NCI-H2227 (cell line): ENCODE results near the gene ANKDD1A.

Experiments
- DNase-seq: peaks from one replicate; lab custom pipeline; 2025; ENCODE audit not compliant: unreplicated experiment; lab: John Stamatoyannopoulos, UW

The ANKDD1A gene

DNA sequence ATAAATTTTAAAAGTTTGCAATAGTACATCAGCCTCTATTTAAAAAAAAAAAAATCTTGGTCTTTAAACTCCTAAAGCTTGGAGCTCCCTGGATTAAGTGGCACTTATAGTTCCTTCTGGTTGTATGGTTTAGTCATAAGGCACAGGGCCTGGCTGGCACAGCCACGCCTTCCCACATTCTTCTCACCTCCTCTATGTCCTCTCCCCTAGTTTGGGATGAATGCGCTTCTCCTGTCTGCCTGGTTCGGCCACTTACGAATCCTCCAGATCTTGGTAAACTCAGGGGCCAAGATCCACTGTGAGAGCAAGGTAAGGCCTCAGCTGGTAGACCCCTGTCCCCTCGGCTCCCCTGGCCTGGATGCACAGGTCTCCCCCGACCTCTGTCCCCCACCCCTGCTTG lies 10.0 kb downstream of the ANKDD1A start:
- no peak for DNase-seq

DNA sequence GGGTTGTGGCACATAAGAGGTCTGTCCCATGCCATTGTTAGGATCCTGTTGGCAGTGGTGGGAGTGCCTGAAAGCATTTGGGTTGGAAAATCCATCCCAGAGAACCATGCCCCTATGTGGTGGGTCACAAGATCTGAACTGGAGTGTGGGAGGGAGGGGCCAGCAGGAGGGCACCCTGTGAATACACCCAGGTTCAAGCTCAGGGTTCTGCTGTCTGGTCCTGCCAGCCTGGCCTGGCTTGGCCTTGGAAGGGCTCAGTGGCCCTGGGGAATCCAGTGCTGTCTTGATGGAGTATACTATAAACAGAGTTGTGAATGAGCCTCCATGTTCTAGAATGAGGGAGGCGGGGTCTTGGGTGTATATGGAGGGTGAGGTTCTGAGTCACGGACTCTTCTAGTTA lies 11.8 kb downstream of the ANKDD1A start:
- no peak for DNase-seq

DNA sequence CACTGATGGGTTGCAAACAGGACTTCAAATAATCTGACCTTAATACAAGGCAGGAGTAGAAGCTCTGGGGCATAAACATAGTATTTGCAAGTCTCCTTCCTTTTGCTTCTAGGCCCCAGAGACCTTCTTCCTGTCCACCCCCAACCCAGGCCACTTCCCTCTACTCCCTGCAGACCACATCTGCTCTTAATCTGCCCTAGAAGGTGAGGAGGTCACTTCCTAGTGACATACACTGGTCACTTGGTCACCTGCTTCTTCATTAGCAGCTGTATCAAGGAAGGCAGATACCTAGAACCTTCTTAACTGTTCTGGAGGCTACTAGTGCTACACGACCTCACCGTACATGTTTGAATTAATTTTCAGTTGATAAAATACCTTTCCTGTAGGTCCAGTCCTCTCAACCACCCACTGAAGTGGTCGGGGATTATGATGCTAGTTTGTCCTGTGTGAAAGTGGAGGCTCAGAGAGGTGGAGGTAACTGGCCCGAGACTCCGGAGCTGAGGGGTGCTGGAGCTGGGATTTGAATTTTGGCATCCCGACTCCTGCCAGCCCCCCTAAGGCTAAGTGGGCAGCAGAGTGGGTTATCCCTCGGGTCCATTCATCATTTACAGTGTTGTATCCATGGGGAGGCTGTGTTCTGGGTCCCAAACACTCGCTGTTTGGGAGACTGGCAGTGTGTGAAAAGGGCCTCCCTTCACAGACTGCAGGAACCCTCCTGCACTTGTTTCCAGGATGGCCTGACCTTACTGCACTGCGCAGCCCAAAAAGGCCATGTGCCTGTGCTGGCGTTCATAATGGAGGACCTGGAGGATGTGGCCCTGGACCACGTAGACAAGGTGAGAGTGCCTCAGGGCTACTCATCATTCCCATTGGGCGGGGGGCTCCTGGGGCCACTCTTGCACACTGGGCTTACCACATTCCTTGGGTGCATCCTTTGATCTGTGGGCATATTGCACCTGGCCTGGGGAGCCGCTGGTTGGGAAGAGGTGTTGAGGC lies 13.9 kb downstream of the ANKDD1A start:
- no peak for DNase-seq

DNA sequence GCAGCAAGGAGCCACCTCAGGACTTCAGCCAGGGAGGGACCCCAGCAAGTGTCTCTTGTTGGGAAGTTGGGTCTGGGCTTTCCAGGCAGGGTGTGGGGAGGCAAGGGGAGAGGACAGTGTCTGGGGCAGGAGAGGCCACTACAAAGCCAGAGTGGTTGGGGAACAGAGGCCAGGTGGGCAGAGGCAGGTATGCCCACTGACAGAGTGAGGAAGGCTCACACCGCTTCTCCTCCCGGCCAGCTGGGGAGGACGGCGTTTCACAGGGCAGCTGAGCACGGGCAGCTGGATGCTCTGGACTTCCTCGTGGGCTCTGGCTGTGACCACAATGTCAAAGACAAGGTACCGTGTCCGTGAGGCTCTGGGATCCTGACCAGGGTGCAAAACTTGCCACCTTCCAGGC lies 15.0 kb downstream of the ANKDD1A start:
- no peak for DNase-seq

DNA sequence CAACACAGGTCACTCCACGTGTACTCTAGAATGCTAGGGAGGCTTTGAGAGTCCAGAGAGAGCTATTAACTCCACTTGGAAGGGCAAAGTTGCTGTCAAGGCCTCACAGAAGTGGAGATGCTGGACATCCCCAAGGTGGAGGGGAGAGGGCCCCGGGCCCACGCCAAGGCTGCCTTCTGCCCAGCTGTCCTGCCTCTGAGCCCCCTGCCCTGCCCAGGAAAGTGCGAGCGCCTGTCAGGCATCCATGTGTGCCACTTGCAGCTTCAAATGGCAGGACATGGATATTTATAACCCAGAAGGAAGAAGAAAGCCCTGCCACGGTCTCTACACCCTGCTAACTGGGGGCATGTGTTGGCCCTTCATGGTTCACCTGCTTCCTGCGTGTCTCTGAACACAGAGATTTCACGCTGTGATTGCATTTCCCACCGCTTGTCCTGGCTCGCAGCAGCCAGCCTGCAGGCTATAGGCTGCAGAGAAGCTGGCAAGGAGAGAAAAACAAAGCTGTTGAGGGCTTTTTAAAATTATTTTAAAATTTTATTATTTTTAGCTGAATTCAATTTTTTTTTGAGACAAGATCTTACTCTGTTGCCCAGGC lies 17.0 kb downstream of the ANKDD1A start:
- no peak for DNase-seq

DNA sequence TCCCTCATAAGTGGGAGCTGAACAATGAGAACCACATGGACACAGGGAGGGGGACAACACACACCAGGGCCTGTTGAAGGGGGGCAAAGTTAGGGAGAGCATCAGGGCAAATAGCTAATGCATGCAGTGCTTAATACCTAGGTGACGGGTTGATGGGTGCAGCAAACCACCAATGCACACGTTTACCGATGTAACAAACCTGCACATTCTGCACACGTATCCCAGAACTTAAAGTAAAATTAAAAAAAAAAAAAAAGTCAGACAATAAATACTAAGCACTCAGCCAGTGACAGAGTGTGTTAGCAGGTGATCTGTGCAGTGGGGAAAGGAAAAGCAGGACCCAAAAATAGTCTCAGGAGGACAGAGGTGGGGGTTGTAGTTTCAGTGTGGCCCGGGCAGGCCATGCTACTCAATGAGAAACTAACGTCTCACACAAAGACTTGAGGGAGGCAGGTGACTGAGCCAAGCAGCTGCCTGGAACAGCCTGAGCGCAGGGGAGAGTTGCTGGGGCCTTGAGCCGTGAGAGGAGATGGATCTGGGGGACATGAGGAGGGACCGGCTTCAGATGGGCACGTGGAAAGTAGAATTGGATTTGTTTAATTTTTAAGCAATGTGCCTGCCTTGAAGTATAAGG lies 18.4 kb downstream of the ANKDD1A start:
- no peak for DNase-seq

DNA sequence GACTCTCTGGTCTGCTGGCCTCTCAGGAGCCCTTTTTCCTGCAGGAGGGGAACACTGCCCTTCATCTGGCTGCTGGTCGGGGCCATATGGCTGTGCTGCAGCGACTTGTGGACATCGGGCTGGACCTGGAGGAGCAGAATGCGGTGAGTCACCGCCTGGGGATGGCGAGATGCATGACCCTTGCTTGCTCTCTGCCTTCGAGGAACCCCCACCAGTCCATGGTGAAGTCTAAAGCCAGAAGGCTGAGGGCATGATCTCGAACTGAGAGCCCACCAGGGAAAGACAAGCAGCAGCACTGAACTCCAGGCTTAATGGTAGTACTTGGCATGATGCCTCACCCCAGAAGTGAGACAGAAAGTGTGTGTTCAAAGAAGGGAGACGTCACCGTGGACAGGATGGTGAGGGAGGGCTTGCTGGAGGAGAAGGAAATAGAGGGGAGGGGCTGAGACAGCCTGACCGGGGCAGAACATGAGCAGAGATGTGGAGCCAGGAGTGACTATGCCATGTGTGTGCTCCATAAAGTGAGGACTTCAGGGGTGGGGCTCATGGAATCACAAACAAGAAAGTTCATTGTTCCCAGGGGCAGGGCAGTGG lies 19.2 kb downstream of the ANKDD1A start:
- no peak for DNase-seq

DNA sequence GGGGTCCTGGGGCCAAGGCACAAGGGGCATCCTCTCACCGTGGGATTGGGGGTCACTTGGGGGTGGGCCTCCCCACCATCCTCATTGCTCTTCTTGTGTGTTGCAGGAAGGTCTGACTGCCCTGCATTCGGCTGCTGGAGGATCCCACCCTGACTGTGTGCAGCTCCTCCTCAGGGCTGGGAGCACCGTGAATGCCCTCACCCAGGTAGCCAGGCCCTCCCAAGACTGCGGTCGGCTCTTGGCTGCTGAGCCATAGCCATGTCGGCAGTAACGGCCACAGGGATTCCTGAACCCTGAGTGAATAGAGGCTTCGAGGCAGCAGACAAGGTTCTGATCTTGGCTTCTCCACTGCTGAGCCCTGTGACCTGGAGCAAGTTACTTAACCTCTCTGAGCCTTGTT lies 19.7 kb downstream of the ANKDD1A start:
- DNase-seq, result no peak

DNA sequence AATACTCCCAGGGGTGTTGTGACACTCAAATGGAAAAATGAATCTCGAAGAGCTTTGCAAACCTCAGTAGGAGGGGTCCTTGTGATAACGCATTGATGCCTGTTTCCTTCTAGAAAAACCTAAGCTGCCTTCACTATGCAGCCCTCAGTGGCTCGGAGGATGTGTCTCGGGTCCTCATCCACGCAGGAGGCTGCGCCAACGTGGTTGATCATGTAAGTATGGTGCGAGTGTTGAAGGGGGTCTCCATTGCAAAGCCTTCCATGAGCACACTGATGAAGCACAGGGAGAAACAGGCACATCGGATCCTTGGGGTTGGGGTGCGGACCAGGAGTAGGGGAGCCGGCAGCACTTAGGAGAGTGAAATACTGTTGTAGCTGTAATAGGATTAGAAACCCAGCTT lies 22.3 kb downstream of the ANKDD1A start:
- DNase-seq, result no peak

DNA sequence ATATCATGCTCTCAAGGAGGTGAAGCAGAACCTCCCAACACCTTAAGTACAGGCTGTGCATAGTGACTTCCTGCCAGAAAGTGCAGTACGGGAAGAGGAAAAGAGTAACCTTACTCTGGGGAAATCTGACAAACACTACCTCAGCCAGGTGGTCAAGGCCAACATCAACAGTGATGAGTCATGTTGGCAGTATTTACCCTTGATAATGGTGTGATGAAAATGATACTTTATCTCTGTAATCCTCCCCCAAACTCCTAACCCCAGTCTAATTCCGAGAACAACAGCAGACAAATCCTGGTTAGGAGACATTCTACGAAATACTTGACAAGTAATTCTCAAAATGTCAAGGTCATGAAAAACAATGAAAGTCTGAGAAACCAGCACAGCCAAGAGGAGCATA lies 26.5 kb downstream of the ANKDD1A start:
- DNase-seq, result no peak

DNA sequence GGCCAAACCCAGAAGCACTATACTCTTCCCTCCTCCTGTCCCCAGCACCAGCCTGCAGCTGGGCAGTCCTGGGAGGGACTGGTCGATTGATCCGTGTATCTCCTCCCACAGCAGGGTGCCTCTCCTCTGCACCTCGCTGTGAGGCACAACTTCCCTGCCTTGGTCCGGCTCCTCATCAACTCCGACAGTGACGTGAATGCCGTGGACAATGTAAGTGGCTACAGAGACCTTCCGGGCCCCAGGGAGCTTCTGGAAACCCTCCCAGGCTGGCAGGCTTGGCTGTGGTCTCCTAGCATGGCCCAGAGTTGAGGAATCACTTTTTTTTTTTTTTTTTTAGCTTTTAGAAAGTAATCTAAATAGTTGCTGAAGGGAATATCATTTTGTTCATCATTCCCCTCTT lies 30.7 kb downstream of the ANKDD1A start:
- DNase-seq, result no peak

DNA sequence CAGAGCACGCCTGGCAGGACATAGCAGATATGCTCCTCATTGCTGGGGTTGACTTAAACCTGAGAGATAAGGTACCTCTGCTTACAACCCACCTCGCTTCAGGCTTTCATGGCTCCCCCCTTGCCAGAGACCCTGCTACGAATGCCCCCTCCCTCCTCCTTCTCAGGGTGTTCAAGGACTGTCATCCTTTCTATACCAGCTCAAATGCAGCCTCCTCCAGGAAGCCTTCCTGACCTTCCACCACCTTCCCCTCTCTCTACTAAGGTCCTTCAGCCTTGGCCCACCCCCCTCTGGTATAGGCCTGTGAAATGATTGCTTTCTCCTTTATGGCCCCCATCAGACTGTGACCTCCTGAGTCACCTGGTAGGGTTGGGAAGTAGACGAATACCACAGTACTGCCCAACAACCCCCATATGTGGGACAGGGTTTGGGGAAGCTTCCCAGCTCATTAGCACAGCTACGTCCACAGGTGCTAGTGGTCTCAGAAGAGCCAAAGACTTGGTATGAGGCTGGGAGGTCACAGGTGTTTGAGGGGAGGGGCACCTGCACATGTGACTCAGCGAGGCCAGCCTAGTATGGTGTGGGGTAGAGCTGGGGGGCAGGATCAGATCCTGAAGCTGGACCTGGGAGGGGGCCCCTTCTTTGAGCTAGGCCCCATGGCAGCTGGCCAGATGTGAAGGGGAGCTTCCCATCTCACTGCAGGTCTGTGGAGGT lies 32.0 kb downstream of the ANKDD1A start:
- DNase-seq, result no peak

DNA sequence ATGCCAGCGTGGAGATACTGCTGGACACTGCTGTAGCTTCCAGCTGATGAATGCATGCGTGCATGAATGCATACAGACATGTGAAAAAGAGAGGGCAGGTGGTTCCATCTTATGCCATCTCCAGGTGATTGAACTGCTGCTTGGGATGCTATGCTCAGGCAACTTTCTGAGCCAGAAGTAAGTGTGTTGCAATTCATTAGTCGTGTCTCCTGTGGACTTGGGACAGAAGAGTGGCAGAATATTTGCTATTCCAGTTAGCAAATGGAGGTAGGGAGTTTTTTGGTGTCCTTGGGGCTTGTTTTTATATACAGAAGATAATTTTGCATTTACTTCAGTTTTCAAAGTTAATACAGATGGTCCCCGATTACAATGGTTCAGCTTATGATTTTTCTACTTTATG lies 33.3 kb downstream of the ANKDD1A start:
- no peak for DNase-seq

DNA sequence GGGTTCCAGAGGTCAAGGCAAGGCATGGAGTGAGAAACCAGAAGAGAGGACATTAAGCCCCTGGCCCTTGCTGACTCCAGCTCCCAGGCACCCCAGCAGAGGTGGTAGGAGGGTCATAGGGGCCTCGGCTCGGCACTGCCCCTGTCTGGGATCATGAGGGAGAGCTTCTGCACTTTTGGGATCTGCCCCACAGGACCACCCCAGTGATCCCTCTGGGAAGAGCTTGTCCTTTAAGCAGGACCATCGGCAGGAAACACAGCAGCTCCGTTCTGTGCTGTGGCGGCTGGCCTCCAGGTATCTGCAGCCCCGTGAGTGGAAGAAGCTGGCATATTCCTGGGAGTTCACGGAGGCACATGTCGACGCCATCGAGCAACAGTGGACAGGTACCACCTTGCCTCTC lies 35.5 kb downstream of the ANKDD1A start:
- DNase-seq, result no peak

DNA sequence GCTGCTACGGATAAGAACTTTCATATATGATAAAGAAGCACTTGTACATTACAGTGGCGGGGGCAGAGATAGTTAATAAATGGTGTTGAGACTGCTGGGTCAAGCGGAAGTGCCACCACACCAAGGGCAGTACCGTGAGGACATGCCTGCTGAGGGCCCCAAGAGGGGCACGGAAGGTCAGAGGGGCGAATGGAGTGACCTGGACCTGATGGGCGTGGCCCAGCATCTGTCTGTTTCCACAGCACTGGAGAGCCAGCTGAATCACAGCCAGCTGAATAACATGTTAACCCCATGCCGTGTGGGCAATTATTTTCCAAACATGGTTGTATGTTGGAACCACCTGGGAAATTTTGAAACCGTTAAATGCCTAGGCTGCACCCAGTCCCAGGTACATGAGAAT lies 37.2 kb downstream of the ANKDD1A start:
- no peak for DNase-seq

DNA sequence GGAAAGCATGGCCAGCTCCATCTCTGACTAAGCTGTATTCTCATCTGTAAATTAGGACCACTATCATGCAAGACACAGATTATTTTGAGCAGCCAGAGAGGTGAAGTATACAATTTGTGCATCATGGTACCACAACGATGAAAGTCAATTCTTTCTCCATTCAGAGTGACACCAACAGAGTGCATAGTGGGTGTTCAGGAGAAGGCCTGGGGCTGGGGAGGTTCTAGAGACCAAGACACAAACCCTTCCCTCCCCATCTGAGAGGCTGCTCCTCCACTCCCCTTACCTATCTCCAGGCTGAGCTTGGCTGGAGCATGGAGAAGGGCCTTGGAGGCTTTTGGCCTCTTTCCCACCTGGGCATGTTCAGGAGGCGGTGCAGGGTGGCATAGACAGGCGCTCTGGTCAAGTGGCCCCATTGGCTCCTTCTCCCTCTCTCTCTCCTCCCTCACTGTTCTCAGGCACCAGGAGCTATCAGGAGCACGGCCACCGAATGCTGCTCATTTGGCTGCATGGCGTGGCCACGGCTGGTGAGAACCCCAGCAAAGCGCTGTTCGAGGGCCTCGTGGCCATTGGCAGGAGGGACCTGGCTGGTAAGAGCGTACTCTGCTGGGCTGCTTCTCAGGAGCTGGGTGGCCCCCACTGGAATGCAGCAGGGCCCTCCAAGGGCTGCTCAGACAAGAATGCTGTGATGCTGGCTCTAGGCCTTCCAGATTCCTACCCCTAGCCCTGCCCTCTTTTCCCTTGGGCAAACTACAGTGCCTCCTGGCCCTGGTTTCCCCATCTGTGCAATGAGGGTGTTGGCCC lies 37.9 kb downstream of the ANKDD1A start:
- DNase-seq, result no peak

DNA sequence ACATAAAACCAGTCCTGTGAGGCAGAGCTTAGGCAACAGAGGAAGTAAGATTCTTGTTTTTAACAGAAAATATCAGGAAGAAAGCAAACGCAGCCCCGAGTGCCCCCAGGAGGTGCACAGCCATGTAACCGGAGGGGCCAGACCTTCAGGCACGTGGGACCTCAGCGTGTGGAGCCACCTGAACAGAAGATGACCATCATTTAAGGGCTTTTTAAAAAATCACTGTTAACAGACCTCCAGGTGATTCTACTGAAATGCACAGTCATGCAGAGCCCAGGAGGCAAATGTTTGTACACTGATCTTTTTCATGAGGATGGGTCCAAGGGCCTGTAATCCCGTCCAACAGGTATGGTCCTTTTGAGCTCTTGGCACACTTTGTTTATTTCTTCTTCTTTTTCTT lies 39.2 kb downstream of the ANKDD1A start:
- DNase-seq, result no peak

DNA sequence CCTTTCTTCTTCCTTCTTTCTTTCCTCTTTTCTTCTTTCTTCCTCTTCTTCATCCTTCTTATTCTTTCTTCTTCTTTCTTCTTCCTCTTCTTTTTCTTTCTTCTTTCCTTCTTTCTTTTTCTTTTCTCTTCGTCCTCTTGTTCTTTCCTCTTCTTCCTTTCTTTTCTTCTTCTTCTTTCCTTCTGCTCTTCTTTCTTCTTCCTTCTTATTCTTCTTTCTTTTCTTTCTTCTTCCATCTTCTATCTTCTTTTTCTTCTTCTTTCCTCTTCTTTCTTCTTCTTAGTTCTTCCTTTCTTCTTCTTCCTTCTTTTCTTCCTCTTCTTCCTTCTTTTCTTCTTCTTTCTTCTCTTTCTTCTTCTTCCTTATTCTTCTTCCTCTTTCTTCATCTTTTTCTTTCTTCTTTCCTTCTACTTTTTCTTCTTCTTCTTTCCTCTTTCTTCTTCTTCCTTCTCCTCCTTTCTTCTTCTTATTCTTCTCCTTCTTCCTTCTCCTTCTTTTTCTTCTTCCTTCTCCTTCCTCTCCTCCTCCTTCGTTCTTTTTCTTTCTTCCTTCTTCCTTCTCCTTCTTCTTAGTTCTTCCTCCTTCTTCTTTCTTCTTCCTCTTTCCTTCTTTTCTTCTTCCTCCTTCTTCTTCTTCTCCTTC lies 40.2 kb downstream of the ANKDD1A start:
- DNase-seq, result no peak

DNA sequence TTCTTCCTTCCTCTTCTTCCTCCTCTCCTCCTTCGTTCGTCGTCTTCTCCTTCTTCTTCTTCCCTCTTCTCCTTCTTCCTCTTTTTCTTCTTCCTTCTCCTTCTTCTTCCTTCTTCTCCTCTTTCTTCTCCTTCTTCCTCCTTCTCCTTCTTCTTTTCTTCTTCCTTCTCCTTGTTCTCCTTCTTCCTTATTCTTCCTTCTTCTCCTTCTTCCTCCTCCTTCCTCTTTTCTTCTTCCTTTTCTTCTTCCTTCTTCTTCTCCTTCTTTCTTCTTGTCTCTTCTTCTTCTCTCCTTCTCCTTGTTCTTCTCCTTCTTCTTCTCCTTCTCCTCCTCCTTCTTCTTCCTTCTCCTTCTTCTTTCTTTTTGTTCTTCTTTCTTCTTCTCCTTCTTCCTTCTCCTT lies 42.7 kb downstream of the ANKDD1A start:
- no peak for DNase-seq

DNA sequence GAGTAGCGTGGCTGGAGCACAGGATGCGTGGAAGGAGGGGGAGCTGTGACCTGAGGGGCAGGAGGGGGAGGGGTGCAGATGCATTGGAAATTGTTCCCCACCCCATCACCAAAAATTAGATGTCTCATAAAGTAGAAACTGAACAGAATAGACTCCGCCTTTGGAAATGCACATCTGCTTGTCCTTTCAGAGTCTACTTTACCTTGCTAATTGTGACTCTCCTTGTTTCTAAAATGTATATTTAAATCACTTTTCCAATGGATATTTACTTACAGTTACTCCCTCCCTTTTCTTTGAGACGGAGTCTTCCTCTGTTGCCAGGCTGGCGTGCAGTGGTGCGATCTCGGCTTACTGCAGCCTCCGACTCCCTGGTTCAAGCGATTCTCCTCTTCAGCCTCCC lies 47.4 kb downstream of the ANKDD1A start:
- DNase-seq, result no peak
